Bronchial epithelial cell (primary cell): ENCODE measurements around the gene PHF2. TPM values are rescaled to one million over a fixed set of nuclear protein-coding genes. Genes with fewer than 3 reads are reported as not detected.
A peak's percentile ranks its signal among the peaks of the same experiment; 100 is the strongest.

Source experiments
- DNase-seq: peaks from one replicate; pipeline ENCODE4 v3.0.0-alpha.2; 2010; ENCODE audit warnings: low read depth
- FAIRE-seq: peaks from 2 replicates; lab custom pipeline; 2011; peaks lifted over from hg19 to GRCh38; lab: Jason Lieb, UNC
- H3K27me3 ChIP-seq: 2 replicates; pipeline ENCODE4 v1.5.1; 2011; ENCODE audit warnings: low read length; ENCODE audit not compliant: control insufficient read depth, insufficient read depth
- H3K36me3 ChIP-seq: 2 replicates; pipeline ENCODE4 v1.5.1; 2011; ENCODE audit warnings: low read length; ENCODE audit not compliant: control insufficient read depth, insufficient read depth
- H3K4me3 ChIP-seq: 2 replicates; pipeline ENCODE4 v1.5.1; 2011; ENCODE audit warnings: mild to moderate bottlenecking, low read depth, low read length, control low read depth
- total RNA-seq: library from RNA; depleted of rRNA; stranded (reverse); fragments of >200 nt; gene quantifications from 2 replicates; pipeline ENCODE4 v1.2.1, GENCODE V29; 2014
- TF ChIP-seq, protein P1 (sequence below): IDR thresholded peaks from 2 replicates; pipeline ENCODE4 v1.5.1; 2011; ENCODE audit warnings: mild to moderate bottlenecking, moderate library complexity, low read length, control low read depth, inconsistent platforms; ENCODE audit not compliant: insufficient read depth, severe bottlenecking

PHF2 gene
- total RNA-seq, 1 donor from 2014 or later: 10.0 TPM

DNA sequence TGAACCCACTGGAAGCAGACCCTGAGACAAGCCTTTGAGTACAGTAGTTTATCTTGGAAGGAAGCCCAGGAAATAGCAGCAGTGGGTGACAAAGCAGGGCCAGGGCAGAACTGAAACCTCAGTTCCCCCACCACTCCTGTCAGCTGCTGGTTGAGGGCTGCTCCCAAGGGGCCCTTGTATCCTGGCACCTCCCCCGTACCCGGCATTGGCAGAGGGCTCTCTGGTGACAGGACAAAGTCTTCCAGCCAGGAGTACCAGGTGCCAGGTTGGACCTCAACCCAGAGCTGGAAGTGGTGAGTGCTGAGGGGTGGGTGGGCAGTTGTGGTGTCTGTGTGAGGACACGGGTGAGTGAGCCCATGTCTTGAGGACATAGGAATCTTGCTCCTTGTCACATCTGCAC, 123.3 kb downstream of the PHF2 start:
- no peak for DNase-seq
- no peak overlapping the region for H3K4me3 ChIP-seq
- no peak for FAIRE-seq
- no peaks in the 10 kb centered on the region for H3K36me3 ChIP-seq
- no peaks in the 10 kb centered on the region for H3K27me3 ChIP-seq
- TF ChIP-seq, protein P1, sequence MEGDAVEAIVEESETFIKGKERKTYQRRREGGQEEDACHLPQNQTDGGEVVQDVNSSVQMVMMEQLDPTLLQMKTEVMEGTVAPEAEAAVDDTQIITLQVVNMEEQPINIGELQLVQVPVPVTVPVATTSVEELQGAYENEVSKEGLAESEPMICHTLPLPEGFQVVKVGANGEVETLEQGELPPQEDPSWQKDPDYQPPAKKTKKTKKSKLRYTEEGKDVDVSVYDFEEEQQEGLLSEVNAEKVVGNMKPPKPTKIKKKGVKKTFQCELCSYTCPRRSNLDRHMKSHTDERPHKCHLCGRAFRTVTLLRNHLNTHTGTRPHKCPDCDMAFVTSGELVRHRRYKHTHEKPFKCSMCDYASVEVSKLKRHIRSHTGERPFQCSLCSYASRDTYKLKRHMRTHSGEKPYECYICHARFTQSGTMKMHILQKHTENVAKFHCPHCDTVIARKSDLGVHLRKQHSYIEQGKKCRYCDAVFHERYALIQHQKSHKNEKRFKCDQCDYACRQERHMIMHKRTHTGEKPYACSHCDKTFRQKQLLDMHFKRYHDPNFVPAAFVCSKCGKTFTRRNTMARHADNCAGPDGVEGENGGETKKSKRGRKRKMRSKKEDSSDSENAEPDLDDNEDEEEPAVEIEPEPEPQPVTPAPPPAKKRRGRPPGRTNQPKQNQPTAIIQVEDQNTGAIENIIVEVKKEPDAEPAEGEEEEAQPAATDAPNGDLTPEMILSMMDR: no peak

DNA sequence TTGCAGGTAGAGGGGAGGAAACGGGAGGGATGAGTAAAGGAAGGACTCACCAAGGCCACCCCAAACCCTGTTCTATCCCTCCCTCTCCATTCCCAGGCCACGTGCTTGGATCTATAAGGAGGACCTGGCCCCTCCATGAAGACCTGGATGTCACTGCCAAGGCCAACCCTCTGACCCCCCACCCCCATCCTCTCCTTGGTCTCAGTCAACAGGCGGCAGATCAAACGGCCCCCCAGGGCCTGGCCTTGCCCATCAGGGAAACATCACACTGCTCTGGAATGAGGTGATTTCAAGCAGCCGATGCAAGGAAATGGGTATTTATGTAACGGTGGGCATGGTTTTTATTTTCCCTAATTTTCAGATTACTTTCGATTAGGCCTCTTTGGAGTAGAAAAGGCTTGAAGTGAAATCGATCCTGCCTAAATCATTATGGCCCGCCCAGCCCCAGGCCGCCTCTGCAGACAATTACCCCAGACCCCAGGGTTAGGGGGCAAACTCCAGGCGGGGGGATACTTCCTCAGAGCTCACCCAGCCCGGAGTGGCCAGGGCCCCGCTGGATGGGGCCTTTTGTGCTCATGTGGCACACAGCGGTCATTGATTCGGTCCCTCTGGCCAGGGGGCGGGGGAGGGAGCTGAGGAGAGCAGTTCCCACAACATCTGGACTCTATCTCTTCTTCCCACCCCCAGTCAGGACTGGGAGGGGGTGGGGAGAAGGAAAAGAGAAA, 125.3 kb downstream of the PHF2 start:
- Histone ChIP-seq H3K4me3 (no peak overlapping the region), H3K27me3 (no peaks in the 10 kb centered on the region), H3K36me3 (no peaks in the 10 kb centered on the region)
- TF ChIP-seq, protein P1: no peak
- FAIRE-seq: no peak
- no peak for DNase-seq

DNA sequence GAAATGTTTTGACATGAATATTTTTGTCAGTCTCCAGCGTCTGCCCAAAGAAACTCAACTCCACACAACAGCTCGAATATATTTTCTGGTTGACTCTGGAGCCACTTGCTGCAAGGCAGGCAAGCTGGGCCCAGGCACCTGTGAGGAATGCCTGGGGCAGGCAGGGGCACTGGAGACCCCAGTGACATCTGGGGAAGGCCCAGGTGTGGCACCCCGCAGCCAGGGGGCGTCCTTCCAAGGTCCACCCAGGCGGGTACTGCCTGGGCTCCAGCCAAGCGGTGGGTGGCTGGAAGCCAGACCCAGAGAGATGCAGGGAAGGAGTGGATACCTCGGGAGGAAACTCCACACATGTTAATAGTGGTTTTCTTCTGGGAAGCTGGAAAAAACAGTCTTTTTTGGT, 125.9 kb downstream of the PHF2 start:
- Histone ChIP-seq H3K4me3 (no peak overlapping the region), H3K27me3 (no peaks in the 10 kb centered on the region), H3K36me3 (no peaks in the 10 kb centered on the region)
- TF ChIP-seq, protein P1: no peak
- no peak for DNase-seq
- no peak for FAIRE-seq

GRCh38 chr9:93708289-93708986, 132.1 kb downstream of the PHF2 start:
- TF ChIP-seq, protein P1: no peak
- Histone ChIP-seq H3K36me3 (no peaks in the 10 kb centered on the region), H3K27me3 (no peaks in the 10 kb centered on the region), H3K4me3 (no peak overlapping the region)
- FAIRE-seq (peak; percentile 77), DNase-seq (no peak)

DNA sequence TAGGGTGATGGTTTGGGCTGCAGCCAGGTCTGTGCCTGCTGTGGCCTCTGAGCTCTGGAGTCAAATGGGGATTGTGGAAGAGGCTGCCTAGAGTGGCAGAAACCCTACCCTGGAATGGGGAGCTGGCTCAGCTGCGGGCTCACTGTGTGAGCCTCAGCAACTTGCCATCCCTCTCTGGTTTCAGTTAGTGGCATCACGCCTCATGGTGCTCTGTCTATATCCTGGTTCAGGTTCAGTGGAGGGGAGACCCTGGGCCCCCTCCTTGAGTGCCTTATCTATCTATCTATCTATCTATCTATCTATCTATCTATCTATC, 132.6 kb downstream of the PHF2 start:
- H3K36me3 ChIP-seq: no peaks in the 10 kb centered on the region
- no peak for FAIRE-seq
- DNase-seq: no peak
- H3K27me3 ChIP-seq: no peaks in the 10 kb centered on the region
- H3K4me3 ChIP-seq: no peak overlapping the region
- TF ChIP-seq, protein P1: no peak
